Chondrocyte (in vitro differentiated cells): Measurements from ENCODE around the gene IQSEC3. TPM values are rescaled to one million over a fixed set of nuclear protein-coding genes. Genes with fewer than 3 reads are reported as not detected.
A peak's percentile ranks its signal among the peaks of the same experiment; 100 is the strongest.

Experiments used
- DNase-seq: peaks from one replicate; pipeline ENCODE4 v3.0.0; 2021; ENCODE audit warnings: mixed read lengths, low spot score
- H3K27ac Mint-ChIP-seq: one replicate; pipeline ENCODE4 v1.8.0; 2021; ENCODE audit warnings: mild to moderate bottlenecking, moderate library complexity, mixed read lengths; ENCODE audit not compliant: unreplicated experiment
- H3K27me3 Mint-ChIP-seq: 2 replicates; pipeline ENCODE4 v1.8.0; 2021; ENCODE audit warnings: low read depth, mixed read lengths
- H3K36me3 Mint-ChIP-seq: 2 replicates; pipeline ENCODE4 v1.8.0; 2021; ENCODE audit warnings: low read depth, mixed read lengths
- H3K4me1 Mint-ChIP-seq: 2 replicates; pipeline ENCODE4 v1.8.0; 2021; ENCODE audit warnings: low read depth, mild to moderate bottlenecking, mixed read lengths
- H3K4me3 Mint-ChIP-seq: one replicate; pipeline ENCODE4 v1.8.0; 2021; ENCODE audit warnings: mild to moderate bottlenecking, moderate library complexity, mixed read lengths; ENCODE audit not compliant: unreplicated experiment
- H3K9me3 Mint-ChIP-seq: 2 replicates; pipeline ENCODE4 v1.8.0; 2021; ENCODE audit warnings: low read depth, mixed read lengths
- CTCF ChIP-seq: fragments of 200-600 bp; sonication (generic); IDR thresholded peaks from 2 replicates; pipeline ENCODE4 v1.5.0; 2021; ENCODE audit warnings: antibody characterized with exemption, mild to moderate bottlenecking, moderate library complexity
- total RNA-seq: library from RNA; stranded (reverse); gene quantifications from 3 replicates; pipeline ENCODE4 v1.2.1, GENCODE V29; 2021

The IQSEC3 gene
- total RNA-seq, 1 donor from 2014 or later = not detected

DNA sequence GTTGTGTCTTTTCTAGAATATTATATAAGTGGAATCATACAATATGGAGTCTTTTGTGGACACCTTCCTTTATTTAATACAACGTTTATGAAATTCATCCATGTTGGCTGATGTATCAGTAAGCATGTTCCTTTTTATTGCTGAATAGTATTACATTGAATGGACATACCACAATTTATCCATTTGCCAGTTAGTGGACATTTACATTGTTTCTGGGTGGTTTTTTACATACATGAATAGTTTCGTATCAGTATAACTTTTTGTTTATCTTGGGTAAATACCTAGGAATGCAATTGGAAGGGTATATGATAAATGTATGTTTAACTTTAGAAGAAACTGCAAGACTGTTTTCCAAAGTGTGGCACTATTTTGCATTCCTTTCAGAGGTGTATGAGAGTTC lies 23.1 kb downstream of the IQSEC3 start:
- no peak overlapping the region for H3K27ac Mint-ChIP-seq
- H3K36me3 Mint-ChIP-seq = peaks cover 3% of the 10 kb centered on the region
- peaks cover 21% of the 10 kb centered on the region for H3K4me1 Mint-ChIP-seq
- H3K4me3 Mint-ChIP-seq = no peak overlapping the region
- TF ChIP-seq CTCF = no peak
- peaks cover 6% of the 10 kb centered on the region for H3K27me3 Mint-ChIP-seq
- H3K9me3 Mint-ChIP-seq = peaks cover 16% of the 10 kb centered on the region
- DNase-seq = no peak

DNA sequence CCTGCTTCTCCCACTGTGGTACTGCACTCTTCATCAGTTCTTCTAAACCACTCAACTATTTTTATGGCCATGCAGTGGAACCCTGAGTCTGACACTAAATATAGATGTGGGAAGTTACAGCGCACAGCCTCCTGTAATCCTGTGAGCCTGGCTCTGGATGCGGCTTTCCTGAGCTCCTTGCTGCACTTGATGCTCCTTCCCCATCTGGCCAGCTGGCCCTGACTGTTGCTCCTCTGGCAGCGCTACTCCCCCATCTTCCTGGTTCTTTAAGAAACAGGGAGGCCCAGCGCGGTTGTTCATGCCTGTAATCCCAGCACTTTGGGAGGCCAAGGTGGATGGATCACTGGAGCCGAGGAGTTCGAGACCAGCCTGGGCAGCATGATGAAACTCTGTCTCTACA lies 24.6 kb downstream of the IQSEC3 start:
- no peak for DNase-seq
- Mint-ChIP-seq H3K9me3 (peaks cover 16% of the 10 kb centered on the region), H3K4me3 (no peak overlapping the region), H3K36me3 (peaks cover 3% of the 10 kb centered on the region), H3K4me1 (peaks cover 18% of the 10 kb centered on the region), H3K27ac (no peak overlapping the region), H3K27me3 (peaks cover 13% of the 10 kb centered on the region)
- no peak for TF ChIP-seq CTCF

DNA sequence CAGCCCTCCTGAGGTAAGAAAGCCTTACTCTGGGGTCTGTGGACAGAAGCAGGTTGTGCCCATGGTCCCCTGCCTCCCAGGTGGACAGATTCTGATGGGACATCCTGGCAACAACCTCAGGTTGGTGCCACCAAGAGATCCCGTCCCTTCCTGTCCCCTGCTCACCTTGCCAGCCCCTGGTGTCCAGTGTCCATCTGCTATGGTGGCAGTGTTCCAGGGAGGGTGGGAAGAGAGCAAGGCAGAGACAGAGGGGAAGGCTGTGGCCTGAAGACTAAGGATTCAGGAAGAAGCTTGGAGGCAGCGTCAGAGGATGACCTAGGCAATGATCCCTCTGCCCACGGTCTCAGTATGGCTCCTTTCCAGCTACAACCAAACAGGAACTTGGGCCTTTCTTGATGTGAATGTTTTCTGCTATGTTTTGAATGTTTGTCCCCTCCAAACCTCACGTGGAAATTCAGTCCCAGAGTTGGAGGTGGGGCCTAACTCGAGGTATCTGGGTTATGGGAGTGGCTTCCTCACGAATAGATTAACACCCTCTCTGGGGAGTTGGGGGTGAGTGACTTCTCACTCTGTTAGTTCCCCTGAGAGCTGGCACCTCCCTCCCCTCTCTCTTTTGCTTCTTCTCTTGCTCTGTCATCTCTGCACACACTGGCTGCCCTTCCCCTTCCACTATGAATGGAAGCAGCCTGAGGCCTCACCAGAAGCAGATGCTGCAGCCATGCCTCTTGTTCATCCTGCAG lies 26.9 kb downstream of the IQSEC3 start:
- H3K27ac Mint-ChIP-seq = no peak overlapping the region
- H3K4me3 Mint-ChIP-seq = no peak overlapping the region
- peaks cover 16% of the 10 kb centered on the region for H3K9me3 Mint-ChIP-seq
- peaks cover 3% of the 10 kb centered on the region for H3K36me3 Mint-ChIP-seq
- no peak for TF ChIP-seq CTCF
- H3K4me1 Mint-ChIP-seq = peaks cover 25% of the 10 kb centered on the region
- peaks cover 16% of the 10 kb centered on the region for H3K27me3 Mint-ChIP-seq
- DNase-seq = no peak

DNA sequence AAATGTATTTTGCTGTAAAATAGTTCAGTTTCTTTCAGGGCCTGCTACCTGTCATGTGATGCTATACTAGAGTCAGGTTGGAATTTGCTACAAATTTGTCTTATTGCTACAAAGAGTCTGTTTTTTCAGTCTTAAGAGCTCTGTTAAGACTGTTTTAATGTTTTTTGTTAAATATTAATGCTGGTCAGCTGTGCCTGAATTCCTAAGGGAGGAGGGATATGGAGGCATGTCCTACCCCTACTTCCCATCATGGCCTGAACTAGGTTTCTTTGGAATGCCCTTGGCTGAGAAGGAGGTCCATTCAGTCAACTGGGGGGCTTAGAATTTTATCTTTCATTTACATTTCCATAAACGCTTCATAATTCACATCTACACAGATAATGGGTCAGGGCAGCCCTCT lies 30.0 kb downstream of the IQSEC3 start:
- Mint-ChIP-seq H3K27me3 (peaks cover 25% of the 10 kb centered on the region), H3K4me1 (peaks cover 41% of the 10 kb centered on the region), H3K4me3 (no peak overlapping the region), H3K27ac (no peak overlapping the region), H3K9me3 (no peaks in the 10 kb centered on the region), H3K36me3 (no peaks in the 10 kb centered on the region)
- no peak for DNase-seq
- no peak for TF ChIP-seq CTCF

DNA sequence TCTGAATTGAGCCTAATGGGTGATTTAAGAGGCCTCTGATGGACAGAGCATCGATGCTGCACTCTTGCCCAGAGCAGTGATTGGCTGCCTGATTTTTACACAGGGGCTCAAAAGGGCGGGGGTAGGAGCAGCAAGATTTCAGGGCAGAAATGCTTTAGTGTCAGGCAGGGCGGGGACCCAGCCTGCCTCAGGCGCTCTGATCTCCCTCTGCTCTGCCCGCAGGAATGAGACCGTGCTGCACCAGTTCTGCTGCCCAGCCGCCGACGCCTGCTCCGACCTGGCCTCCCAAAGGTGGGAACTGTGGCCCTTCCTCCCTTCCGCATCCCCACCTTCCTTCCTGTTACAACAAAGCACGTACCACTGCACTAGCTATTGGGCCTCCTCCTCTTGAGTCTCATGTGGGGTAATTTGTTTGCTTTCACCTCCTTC lies 32.4 kb downstream of the IQSEC3 start:
- no peak for TF ChIP-seq CTCF
- no peak for DNase-seq
- H3K9me3 Mint-ChIP-seq = no peaks in the 10 kb centered on the region
- H3K4me1 Mint-ChIP-seq = peaks cover 41% of the 10 kb centered on the region
- H3K27me3 Mint-ChIP-seq = peaks cover 26% of the 10 kb centered on the region
- H3K27ac Mint-ChIP-seq = no peak overlapping the region
- H3K4me3 Mint-ChIP-seq = peak overlapping the region; percentile 62
- no peaks in the 10 kb centered on the region for H3K36me3 Mint-ChIP-seq
